Measurements from ENCODE around the gene LHFPL3.

GRCh38 chr7:104900525-104901239, 572.3 kb downstream of the LHFPL3 start:
- TF ChIP-seq CTCF (conservative IDR thresholded peaks at IDR 0.05; ENCODE audit: low read length) (no peak), EZH2phosphoT487 (IDR thresholded peaks at IDR 0.05; ENCODE audit: borderline replicate concordance, low read depth, low read length) (no peak)

All from OCI-LY7 (cell line).